Fibroblast of gingiva (primary cell): ENCODE measurements around the gene PVR.
"Not testable (repeated sequence)": the region's sequence is repeated elsewhere in the genome, so short reads cannot be mapped to it uniquely, and the experiment has no call there.

Source experiments
- DNase-seq: peaks from one replicate; pipeline ENCODE4 v3.0.0-alpha.2; 2011; ENCODE audit warnings: low read depth

PVR gene

GRCh38 chr19:44618640-44619357 lies 24.9 kb upstream of the PVR start:
- no peak for DNase-seq

- no peak for DNase-seq
These were observed 23.0 kb upstream of the PVR start for GRCh38 chr19:44620667-44621066.

DNA sequence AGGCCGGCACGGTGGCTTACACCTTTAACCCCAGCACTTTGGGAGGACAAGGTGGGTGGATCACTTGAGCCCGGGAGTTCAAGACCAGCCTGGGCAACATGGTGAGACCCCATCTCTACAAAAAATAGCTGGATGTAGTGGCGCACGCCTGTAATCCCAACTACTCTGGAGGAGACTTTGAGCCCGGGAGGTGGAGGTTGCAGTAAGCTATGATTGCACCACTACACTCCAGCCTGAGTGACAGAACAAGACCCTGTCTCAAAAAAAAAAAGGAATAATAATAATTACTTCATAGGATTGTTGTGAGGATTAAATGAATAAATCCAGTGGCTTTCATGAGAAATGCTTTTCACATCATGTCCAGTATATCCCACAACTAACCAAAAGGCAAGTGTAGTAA lies 22.3 kb upstream of the PVR start:
- DNase-seq: no peak

DNA sequence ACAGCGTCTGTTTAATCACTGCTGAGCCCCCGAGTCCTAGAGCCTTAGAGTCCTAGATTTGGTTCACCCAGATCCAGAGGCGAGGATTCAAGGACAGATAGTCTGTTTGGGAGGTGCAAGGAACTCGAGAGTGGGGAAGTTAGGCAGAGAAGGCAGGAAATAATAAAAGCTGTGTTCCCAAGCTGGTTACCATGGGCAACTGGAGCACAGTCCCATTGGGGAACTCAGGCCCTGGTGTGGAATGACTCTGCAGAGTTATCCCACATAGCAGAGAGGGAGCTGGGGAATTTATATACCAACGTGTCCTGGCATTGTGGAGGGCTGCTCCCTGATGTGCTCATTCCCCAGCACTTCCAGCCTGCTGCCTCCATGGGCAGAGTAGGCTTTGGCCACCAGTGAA lies 20.6 kb upstream of the PVR start:
- DNase-seq: peak; percentile 69

DNA sequence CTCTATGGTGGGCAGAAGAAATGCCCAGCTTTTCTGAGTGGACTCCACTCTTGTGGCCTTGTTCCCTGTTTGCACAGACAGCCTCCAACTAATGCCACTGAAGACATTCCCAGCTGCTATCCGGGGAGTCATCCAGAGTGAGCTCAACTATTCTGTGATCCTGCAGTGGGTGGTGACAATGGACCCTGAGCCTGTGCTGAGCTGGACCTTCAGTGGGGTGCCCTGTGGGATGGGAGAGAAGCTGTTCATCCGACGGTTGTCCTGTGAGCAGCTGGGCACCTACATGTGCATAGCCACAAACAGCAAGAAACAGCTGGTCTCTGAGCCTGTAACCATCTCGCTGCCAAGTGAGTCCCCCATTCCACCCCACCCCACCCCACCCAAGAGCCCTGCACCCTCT lies 20.1 kb upstream of the PVR start:
- DNase-seq: no peak

- no peak for DNase-seq
These were observed 18.8 kb upstream of the PVR start for GRCh38 chr19:44624840-44625354.

GRCh38 chr19:44625637-44626036 lies 18.1 kb upstream of the PVR start:
- not testable (repeated sequence) for DNase-seq

DNA sequence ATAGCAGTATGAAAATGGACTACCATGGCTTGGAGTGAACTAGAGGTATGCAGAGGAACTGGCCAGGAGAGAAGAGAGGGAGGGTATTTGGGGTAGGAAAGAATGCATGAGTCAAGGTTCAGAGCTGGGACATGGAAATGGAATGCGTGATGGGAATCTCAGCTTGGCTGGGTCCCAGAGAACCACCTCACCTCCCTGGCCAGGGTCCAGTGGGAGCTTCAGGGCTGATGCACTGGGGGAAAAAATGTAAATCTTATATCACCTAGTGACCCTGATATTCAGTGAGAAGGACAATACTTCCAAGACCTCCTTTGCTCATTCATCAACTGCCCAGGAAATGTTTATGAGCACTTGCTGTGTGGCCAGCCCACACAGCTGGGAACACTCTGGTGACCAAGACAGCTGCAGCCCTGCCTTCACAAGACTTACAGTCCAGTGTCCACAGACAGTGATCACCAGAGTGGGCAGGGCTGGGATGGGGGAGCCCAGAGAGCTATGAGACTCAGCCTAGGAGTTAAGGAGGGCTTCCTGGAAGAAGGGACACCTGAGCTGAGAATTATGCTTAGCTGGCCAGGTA lies 17.6 kb upstream of the PVR start:
- DNase-seq: peak; percentile 80

DNA sequence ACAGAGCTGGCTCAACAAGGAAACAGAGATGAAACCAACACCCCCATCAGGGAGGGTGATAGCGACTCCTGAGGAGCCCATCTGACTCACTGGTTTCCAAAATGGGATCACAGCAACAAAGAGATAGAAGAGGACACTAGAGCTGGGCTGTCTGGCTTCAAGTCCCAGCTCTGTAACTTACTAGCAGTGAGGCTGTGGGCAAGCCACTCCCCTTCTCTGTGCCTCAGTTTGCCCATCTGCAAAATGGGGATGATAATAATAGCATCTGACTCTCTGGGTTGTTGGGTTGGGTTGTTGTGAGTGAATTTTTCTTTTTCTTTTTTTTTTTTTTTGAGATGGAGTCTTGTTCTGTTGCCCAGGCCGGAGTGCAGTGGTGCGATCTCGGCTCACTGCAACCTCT lies 16.1 kb upstream of the PVR start:
- DNase-seq: no peak

DNA sequence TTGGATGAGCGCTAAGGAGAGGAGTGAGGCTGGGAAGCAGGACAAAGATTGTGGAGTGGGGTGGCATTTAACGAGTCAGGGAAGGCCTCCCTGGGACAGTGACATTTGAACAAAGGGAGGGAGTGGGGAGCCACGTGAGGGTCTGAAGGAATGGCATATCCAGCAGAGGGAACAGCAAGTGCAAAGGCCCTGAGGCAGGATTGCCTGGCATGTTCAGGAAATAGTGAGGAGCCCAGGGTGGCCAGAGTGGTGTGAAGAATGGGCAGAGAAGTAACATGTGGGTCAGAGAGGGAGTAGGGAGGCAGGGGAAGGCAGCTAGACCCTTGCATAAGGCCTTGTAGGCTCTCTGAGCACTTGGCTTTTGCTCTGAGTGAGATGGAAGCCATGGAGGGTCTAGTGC lies 14.9 kb upstream of the PVR start:
- DNase-seq: no peak

- not testable (repeated sequence) for DNase-seq
These were observed 12.1 kb upstream of the PVR start for GRCh38 chr19:44631611-44632010.

- not testable (repeated sequence) for DNase-seq
These were observed 9.7 kb upstream of the PVR start for GRCh38 chr19:44634058-44634457.

- no peak for DNase-seq
These were observed 8.9 kb upstream of the PVR start for GRCh38 chr19:44634785-44635184.

DNA sequence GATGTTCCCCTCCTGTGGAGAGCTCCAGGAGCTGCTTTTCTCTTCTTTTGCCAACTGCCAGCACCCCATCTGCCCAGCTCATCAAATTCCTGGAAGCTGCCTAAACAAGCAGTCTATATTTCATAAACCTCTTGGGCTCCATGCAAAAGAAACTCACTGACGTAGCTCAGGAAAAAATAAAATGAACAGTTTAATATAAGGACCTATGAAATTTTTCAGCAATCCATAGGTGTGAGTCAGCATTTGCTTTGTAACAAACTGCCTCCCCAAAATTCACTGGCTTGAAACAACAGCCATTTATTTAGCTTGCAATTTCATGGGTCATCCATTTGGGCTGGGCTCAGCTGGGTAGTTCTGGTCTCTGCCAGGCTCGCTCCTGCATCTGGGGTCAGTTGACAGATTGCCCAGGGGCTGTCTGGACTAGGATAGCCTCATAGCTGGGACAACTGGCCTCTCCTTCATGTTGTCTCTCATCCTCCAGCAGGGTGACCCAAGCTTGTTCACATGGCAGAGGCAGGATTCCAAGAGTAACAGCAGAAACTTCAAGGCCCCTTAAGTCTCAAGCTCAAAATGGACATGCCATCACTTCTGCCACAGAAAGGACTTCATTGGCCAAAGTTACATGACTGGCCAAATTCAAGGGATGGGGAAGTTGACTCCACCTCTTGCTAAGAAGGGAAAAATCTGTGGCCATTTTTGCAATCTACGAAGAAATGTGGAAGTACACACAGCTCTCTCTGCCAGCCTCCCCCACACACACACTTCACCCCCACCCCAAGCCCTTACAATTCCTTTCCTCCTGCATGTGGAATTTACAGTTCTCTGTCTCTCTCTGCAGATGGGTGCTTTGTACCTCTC lies 7.9 kb upstream of the PVR start:
- DNase-seq: peak; percentile 59

DNA sequence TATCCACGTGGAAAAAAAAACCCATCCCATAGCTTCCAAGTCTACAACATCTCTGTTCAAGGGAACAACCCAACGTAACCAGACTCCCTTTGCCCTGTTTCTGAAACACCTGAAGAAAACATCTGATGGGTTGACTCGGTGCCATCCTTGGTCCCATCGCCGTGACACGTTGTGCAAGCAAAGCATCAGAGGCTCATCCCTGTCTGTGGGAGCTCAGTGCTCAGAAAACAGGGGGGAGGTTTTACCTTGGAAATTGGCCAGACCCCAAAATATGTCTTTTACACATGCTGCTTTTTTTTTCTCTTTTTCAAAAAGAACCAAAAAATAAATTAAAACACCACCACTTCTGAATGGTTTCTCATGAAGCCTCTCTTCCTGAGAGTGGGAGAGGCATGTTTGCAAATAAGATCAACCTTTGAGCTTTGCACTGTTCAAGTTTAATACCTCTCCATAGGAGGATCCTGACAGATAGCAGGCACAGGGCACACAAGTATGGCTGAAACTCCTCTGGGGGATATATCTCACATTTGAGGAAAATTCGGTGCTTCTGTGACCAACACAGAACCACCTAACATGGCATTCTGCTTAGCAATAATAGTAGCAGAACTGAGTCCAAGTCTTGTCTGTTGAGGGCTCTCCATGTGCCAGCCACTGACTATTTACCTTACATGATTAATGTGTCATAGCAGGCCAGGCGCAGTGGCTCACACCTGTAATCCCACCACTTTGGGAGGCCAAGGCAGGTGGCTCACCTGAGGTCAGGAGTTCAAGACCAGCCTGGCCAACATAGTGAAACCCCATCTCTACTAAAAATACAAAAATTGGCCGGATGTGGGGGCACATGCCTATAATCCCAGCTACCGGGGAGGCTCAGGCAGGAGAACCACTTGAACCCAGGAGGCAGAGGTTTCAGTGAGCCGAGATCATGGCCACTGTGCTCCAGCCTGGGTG lies 7.0 kb upstream of the PVR start:
- no peak for DNase-seq

GRCh38 chr19:44637390-44637764 lies 6.3 kb upstream of the PVR start:
- no peak for DNase-seq

DNA sequence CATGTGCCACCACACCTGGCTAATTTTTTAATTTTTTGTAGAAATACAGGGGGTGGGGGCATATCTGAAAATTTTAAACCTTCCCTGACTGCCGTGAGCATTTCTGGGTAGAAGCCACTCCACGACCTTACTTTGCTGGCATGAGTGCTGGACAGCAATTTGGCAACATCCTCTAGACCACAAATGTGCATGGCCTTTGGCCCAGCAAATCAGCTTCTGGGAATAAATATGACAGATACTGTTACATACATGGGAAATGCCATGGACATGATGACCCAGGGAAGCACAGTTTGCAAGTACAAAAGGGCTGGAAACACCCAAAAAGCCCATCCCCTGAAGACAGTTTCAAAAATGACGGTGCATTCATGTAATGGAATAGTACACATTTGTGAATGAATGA lies 3.2 kb upstream of the PVR start:
- peak; percentile 85 for DNase-seq

GRCh38 chr19:44641501-44642265 lies 2.0 kb upstream of the PVR start:
- DNase-seq: no peak

- DNase-seq: no peak
These were observed 1.3 kb upstream of the PVR start for GRCh38 chr19:44642377-44642776.

GRCh38 chr19:44644402-44645016 lies 799 bp downstream of the PVR start:
- peak; percentile 36 for DNase-seq
